GM18858 (cell line): ENCODE results near the gene NR1I2.
A peak's percentile ranks its signal among the peaks of the same experiment; 100 is the strongest.

ENCODE experiments used
- ATAC-seq: cut with Tn5 transposase; IDR thresholded peaks from one replicate; pipeline ENCODE4 v1.9.1; 2021; ENCODE audit not compliant: unreplicated experiment

Gene NR1I2

DNA sequence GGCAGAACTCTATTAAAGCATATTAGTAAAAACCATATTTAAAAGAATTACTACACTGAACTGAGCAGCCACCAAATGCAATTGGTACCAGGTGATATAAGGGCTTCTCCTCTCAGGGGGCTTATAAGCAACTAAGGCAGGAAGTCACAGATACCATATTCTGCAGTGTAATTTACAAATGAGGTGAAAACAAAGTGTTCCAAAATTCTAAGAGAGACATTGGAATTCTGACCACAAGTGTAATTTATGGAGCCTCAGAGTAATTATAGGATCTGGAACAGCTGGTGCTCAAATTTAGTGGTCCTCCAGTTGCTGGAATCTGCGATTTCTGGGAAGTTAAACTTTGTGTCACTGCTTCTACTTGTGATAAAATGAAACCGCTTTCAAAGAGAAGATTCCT, 3.1 kb upstream of the NR1I2 start:
- no peak for ATAC-seq

DNA sequence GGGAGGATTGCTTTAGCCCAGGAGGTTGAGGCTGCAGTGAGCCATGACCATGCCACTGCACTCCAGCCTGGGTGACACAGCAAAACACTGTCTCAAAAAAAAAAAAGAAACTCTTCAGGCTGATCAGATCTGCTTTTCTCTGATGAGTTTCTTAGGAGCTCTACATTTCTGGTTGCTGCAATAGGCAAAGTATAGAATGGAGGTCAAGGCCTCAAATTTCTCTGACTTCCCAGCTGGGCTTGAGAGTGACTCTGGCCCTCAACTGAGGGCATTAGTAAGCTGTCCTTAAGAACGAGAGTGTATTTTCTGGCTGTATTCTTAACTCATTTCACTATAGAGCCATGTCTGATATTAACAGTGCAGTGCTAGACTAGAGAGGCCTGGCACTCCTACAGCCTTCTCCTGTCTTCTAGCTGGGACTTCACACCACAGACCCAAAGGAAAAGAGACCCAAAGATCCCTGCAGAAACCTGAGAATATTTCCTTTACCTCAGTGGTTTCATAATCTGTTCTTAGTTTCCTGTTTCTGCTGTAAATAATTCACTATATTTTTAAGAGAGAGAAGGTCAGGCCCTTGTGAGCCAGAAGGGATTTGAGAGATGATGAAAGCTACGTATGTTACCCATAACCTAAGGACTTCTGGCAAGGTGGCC, 2.0 kb upstream of the NR1I2 start:
- ATAC-seq, result peak; percentile 53

DNA sequence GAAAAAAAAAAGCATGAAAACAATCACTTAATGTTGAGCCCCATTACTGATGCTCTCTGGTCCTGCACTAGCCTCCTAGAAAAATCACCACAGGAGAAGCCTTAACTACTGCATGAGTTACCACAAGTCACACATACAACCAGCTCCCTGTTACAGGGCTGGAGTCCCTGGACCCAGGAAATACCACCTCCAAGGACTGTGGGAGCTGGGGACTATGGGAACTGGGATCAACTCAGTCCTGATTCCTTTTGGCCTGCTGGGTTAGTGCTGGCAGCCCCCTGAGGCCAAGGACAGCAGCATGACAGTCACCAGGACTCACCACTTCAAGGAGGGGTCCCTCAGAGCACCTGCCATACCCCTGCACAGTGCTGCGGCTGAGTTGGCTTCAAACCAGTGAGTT, 559 bp downstream of the NR1I2 start:
- no peak for ATAC-seq

DNA sequence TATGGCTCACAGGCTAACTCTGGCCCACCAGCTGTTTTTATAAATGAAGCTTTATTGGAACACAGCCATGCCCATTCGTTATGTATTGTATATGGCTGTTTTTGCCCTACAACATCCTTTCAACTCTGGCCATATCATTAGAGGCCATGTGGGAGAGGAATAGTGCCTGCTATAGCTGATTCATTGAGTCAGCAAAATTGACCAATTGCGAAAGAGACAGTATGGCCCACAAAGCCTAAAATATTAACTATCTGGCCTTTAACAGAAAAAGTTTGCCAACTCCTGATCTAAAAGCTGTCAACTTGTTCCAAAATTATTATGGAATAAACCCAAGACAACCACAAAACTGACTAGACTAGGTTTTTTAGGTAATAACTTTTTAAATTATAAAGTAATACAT, 1.4 kb downstream of the NR1I2 start:
- ATAC-seq, result no peak

DNA sequence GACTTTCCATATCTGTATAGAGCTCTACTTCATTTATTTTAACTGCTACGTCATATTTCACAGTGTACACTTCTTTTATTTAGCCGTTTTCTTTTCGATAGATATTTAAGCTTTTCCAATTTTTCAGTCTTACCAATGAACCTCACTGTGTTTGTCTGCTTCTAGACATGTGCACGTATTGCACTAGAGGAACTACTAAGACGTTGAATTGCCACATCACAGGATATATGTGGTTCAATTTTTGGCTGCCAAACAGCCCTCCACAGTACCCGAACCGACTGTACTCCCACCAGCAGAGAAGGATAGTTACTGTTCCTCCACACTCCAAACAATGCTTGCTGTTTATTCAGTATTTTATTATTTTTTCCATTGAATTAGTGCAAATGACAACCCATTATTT, 2.0 kb downstream of the NR1I2 start:
- no peak for ATAC-seq

DNA sequence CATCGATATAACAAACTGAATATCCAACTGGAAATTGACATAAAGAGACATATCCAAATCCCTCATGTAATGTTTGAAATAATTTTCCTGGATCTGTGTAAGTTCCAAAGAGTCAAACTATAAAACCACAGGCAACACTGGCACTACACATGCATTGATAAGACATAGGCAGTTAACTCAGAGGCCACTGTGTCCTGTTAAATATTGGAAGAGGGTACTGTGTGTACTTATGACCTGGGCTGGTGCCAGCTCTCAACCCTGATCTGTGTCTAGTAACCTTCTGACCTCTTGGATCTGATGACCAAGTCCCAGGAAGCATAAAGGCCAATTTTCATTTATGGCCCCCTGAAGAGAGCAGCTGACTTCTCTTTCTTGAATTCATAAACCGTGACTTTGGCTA, 4.5 kb downstream of the NR1I2 start:
- no peak for ATAC-seq

DNA sequence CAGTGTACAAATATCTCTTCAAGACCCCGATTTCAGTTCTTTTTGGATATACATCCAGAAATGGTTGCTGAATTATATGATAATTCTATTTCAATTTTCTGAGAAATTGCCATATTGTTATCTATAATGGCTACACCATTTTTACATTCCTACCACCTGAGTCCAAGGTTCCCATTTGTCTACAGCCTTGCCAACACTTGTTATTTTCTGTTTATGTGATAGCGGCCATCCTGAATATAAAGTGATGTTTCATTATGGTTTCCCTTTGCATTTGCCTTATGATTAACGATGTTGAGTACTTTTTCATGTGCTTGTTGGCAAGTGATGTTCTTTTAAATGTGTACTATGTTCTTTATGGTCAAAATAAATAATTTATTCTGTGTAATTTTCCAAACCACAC, 8.5 kb downstream of the NR1I2 start:
- no peak for ATAC-seq

DNA sequence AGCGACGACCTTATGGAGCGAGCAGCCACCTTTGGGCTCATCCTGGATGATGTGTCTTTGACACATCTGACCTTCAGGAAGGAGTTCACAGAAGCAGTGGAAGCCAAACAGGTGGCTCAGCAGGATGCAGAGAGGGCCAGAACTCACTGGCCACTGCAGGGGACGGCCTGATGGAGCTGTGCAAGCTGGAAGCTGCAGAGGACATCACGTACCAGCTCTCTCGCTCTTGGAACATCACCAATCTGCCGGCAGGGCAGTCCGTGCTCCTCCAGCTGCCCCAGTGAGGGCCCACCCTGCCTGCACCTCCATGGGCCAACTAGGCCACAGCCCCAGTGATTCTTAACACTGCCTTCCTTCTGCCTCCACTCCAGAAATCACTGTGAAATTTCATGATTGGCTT, 10.4 kb downstream of the NR1I2 start:
- no peak for ATAC-seq

DNA sequence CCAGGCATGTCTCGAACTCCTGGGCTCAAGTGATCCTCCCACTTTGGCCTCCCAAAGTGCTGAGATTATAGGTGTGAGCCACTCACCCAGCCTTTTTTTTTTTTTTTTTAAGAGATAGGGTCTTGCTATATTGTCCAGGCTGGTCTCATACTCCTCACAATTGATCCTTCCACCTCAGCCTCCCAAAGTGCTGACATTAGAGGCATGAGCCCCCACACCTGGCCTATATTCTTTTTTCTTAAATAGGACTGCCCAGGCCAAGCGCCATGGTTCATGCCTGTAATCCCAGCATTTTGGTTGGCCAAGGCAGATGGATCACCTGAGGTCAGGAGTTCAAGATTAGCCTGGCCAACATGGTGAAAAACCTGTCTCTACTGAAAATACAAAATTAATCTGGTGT, 12.5 kb downstream of the NR1I2 start:
- ATAC-seq, result no peak

DNA sequence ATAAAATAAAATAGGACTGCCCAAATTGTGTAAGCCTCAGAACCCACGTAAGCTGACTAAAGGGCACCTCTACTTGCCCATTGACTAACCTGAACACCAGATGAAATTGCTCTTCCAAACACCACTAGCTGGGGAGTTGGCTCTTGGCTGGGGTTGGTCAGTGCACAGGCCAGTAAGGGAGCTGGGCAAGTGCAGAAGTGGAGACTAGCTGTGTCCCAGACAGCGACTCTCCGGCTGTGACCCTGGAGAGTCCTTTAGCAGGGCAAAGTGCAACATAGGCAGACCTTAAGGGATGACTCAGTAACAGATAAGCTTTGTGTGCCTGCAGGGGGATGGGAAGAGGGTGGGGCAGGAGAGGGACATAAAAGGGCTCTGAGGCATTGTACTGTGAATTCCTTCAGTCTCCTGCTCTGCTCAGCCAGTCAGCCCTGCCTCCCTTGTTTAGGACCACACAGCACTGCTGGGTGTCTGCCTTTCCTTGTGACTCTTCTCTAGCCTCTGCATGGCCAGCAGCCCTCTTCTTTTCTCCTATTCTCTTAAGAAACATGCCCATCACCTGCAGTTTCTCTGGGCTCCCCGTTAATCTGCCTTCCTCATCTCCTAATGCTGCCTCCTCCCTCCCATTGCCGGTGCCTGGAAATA, 13.2 kb downstream of the NR1I2 start:
- no peak for ATAC-seq

DNA sequence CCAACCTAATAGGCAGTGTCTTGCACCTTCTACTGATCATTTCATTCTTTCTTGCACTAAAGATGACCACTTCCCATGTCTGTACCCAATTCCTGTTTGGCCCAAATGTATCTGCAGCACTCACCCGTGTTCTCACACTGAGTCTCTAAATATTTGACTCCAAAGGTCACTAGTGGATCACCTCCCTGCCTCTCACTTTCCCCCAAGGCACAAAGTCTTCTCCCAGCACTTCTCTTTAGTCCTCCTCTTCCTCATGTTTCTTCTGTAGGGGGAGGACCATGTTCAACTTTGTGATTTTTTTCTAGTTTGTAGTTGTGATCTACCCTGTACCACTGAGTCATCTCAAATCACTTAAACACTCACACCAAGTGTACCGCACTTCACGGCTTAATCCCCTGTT, 13.9 kb downstream of the NR1I2 start:
- ATAC-seq, result no peak

DNA sequence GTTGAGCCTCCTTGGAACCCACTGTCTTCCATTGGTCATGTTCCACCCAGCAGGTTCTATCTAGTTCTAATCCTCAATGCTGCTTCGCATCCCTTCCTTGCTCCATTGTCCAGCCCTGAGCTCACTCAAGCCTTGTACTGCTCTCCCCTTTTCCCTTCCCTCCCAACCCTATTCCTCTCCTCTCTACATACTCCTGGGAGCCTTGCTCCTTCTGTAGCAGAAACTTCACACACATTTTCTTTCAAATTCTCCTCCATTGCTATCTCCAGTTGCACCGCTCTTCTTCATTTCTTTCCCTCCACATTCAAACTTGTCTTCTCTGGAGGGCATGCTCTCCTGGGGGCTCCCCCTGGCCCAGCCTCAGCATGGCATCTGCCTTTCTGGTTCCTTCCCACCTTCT, 14.5 kb downstream of the NR1I2 start:
- no peak for ATAC-seq

DNA sequence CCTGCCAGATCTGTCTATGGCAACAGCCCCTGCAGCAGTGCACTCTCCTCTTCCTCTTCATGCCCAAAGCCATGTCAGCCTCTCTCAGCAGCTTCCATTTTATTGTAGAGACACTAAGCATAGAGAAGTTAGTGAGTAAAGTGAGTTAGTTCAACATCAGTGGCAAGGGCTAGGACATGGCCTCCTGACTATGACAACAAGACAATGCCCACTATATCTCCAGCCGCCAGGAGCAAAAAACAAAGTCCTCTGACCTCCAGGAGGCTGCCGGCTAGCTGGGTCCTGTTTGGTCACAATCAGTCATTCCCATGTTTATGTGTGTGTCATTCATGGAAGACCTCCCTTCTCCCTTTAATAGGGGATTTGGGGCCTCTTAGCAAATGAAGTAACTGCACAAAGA, 14.9 kb downstream of the NR1I2 start:
- no peak for ATAC-seq

DNA sequence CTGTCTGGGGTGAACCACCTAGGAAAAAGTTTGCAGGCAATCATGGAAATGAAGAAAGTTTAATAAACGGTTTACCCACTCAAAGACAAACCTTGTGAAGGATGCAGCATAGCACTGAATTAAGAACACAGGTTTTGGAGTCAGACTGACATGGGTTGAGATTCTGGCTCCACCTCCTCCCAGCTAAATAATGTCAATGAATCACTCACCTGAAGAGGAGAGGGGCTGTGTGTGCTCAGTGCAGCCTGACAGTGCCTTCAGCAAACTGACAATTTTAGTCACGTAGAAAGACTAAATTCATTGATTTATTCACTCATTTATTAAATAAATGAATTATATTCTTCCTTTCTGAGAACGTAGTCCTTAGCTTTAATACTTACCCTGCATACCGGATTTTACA, 18.9 kb downstream of the NR1I2 start:
- ATAC-seq, result no peak

DNA sequence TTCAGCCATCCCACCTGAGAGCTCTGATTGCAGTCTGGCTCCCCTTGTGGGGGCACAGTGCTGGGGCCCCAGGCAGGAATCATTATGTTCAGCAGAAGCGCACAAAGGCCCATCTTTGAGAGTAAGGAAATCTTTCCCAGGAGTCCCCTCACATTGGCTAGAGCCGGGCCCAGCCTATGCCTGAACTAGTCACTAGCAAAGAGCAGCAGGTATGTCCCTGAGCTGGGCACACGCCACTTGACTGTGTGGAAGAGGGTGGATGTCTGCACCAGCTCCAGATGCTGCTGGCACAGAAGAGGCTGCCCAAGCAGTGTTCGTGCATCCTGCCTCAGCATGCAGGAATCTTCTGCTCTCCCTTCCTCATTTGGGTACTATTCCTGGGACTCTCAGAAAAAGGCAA, 26.3 kb downstream of the NR1I2 start:
- ATAC-seq, result no peak

DNA sequence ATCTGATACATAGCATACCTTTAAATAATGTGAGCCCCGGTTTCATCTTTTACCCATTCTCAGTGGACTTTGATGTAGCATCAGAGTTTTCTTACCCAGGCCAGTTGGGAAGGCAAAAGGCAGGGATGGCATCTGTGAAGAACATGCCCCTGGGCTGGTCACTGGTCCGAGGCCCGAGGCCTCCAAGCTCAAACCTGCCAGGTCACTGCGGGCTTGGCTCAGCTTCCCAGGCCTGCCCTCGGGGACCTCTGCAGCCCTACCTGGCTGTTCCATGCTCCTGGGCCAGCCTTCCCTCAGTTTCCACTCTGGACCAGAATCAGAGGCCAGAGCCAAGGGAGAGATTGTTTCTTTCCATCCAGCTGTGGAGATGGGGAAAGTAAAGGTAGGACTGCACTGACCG, 26.9 kb downstream of the NR1I2 start:
- ATAC-seq, result no peak

DNA sequence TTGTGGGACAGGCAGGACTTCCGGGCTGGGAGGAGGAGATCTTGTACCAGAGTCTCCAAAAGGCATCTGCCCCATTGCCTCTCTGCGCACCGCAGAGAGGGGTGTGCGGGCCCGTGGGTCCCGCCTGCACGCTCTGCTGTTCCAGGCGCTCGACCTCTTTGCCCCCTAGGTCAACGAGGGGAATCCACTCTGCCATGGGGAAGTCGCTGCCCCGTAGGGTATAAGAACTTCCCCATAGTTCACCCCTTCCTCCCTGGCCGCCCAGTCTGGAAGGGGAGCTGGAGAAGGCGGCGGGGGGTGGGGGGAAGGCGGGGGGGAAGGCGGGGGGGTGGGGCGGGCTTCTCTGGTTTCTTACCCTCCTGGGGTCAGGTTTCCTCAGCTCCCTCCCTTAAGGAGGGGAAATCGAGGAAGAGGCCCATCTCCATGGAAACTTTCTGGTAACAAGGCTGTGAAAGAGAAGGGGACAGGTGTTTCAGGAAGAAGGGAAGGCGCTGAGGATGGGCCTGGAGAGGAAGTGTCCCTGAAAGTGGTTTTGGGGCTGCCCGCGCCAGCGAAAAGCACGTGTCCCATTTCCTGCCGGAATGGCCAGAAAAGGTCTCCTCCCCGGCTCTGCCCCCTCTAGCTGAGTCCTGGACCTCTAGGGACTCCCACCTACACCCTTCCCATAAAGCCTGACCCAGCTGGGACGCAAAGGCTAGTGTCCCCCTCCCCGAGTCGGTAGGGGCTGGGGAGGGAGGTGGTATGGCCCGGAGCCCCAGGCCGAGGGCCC, 27.5 kb downstream of the NR1I2 start:
- peak; percentile 15 for ATAC-seq

DNA sequence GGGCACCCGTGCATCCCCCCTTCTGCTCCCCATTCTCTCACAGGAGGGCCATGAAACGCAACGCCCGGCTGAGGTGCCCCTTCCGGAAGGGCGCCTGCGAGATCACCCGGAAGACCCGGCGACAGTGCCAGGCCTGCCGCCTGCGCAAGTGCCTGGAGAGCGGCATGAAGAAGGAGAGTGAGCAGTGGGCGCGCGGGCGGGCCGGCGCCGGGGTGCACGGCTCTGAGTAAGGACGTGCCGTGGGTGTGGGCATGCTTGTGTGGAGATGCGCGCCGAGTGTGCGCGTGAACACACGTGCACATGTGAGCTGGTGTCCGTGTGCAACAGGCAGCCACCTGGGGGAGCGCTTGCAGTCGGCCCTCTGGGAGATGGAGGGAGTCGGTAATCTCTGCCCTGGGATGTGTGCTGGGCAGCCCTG, 28.1 kb downstream of the NR1I2 start:
- peak; percentile 87 for ATAC-seq

DNA sequence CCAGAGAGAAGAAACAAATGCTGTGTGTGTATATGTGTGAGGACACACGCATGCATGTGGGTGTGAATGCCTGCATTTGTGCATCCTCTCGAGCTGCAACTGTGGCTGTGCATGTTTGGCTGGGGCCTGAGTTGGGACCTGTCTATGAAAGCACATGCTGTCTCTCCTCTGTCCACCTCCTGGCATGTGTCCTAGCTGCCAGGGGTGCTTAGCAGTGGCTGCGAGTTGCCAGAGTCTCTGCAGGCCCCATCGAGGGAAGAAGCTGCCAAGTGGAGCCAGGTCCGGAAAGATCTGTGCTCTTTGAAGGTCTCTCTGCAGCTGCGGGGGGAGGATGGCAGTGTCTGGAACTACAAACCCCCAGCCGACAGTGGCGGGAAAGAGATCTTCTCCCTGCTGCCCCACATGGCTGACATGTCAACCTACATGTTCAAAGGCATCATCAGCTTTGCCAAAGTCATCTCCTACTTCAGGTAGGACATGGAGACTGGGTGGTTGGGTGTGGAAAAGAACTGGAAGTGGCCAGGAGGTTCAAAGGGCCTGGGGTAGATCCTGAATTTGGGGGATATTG, 30.7 kb downstream of the NR1I2 start:
- ATAC-seq, result no peak

DNA sequence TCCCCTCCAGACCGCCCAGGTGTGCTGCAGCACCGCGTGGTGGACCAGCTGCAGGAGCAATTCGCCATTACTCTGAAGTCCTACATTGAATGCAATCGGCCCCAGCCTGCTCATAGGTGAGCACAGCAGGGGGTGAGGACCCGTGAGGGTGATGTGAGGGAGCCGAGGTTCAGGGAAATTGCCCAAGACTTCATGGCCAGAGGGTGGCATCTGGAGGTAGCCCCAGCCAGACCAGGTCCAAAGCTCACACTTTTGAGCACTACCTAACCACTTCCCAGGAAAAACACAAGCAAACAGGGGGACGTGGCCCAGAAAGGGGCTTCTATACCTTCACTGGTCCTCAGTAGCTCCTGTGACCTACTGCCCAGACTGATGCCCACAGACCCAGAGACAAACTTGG, 33.8 kb downstream of the NR1I2 start:
- ATAC-seq, result no peak

DNA sequence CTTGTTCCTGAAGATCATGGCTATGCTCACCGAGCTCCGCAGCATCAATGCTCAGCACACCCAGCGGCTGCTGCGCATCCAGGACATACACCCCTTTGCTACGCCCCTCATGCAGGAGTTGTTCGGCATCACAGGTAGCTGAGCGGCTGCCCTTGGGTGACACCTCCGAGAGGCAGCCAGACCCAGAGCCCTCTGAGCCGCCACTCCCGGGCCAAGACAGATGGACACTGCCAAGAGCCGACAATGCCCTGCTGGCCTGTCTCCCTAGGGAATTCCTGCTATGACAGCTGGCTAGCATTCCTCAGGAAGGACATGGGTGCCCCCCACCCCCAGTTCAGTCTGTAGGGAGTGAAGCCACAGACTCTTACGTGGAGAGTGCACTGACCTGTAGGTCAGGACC, 35.2 kb downstream of the NR1I2 start:
- no peak for ATAC-seq
